DMS153 treated with DMSO at 0.1 percent for 48 hours (cell line): Measurements from ENCODE around the gene ARSD.
"Not testable (repeated sequence)": the region's sequence is repeated elsewhere in the genome, so short reads cannot be mapped to it uniquely, and the experiment has no call there.

Experiments used
- DNase-seq: peaks from one replicate; lab custom pipeline; 2025; ENCODE audit not compliant: unreplicated experiment; lab: John Stamatoyannopoulos, UW

Gene ARSD

DNA sequence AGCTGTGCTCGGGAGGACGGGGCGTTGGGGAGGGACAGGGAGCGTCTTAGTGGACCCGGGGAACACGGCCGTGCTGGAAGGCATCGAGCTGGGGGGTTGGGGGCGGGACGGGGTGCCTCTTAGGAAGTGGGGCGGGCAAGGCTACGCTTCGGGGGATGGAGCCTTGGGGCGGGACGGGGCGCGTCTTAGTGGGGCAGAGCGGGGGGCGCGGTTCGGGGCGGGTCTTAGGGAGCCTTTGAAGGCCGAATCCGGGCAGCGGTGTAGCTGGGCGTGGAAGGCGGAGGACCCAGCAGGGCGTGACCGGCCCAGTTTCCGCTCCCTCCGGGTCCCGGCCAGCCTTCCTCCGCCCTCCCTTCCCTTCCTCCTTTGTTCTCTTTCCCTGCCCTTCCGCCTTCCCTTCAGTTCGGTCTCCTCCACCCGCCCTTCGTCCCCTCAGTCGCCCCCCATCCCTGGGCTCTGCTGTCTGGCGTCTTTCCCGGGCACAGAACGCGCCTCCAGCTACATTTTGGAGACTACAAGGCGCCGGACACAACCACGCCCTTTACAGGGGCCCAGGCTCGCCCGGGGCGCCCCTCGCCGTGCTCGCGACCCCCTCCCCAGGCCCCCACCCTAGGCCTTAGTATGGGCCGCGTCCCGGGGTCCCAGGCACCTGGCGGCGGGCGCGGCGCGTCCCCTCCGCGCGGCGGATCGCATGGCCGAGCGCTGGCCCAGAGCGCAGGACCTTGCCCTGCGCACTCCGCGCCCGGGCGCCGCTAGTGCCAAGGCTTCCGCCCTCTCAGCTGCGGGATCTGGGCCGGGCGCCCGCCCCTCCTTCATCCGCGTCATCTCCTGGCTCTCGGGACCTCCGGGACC is at the start of gene ARSD:
Gene ARSD, minus strand, starts transcription at position 757 of the 852 bp plus-strand sequence. Its CDS starts 64 bp downstream, at position 693.
- DNase-seq: no peak

DNA sequence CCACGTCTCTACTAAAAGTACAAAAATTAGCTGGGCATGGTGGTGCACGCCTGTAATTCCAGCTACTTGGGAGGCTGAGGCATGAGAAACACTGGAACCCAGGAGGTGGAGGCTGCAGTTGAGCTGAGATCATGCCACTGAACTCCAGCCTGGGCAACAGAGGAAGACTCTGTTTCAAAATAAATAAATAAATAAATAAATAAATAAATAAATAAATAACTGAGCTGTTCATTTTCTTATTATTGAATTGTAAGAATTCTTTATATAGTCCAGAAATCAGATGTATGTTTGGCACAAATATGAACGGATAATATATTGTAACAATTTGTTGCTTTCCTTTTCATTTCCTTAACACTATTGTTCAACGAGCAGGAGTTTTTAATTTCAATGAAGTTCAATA is 49.5 kb upstream of the ARSD start:
- not testable (repeated sequence) for DNase-seq

DNA sequence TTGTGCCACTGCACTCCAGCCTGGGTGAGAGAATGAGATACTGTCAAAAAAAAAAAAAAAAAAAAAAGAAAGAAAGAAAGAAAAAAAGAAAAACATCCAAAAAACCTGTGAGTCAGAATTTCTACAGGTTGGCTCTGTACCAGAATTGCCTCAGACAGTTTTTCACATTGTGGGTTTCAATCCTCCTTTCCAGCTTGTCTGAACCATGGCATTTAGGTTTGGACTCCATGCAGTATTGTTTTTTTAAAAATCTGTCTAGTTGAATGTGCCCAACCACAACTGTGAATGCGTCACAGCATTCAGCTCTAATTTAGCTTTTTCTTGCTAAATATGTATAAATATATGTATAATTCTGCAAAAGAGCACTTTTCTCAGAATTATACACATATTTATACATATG is 45.8 kb upstream of the ARSD start:
- no peak for DNase-seq

GRCh38 chrX:2972391-2972790 is 43.3 kb upstream of the ARSD start:
- no peak for DNase-seq

DNA sequence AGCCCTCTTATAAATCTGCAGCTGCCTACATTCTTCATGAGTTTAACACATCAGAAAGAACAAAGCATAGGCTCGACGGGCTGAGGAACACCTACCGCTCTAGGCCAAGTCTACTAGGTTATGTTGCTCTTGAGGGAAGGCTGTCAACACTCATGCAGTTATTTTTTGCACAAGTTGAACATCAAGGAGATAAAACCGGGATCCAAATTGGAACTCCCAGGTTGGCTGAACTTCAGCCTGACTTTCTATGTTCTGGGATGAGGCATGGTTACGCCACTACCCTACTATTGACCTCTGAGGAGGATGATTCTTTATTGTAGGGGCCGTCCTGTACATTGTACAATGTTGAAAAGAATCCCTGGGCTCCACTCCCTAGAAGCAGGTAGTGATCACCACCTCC is 39.9 kb upstream of the ARSD start:
- no peak for DNase-seq

DNA sequence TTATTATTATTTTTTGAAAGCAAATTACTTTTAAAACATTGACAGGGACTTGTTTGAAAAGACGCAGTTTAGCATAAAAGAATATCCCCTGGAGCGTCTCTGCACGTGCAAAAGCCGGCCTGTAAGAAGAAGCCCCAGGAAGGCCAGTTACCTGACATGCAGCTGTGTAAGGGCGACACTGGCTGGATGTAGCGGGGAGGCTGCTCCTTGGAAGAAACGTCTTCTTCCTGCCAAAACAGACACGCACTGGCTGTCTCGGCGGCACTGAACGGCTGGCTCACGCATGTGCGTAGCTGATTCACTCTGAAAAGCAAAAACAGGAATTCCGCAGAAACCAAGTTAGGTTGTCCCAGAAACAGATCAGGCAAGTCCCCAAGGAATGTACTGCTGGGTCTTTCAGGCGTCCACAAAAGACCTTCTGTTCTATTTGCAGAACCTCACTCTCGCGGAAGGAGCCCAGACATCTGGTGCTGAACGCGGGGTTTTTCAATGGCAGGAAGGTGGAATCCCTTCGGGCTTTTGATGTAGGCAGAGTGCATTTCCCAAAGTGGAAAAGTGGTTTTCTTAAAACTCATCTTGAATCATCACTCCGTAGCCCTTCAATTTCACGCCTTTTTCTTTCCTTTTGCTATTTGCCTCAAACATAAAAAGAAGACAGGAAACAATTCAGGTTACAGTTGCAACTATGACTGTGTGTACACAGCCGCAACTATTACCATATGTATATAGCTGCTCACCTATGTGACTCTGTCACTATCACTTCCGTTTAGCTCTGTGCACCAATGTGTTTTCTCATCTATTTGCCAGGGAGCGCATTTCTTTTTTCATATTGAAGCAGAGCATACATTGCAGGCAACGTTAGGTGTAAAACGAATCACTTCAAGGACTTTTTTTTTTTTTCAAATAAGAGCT is 39.1 kb upstream of the ARSD start:
- no peak for DNase-seq

GRCh38 chrX:2967584-2967983 is 38.4 kb upstream of the ARSD start:
- no peak for DNase-seq

DNA sequence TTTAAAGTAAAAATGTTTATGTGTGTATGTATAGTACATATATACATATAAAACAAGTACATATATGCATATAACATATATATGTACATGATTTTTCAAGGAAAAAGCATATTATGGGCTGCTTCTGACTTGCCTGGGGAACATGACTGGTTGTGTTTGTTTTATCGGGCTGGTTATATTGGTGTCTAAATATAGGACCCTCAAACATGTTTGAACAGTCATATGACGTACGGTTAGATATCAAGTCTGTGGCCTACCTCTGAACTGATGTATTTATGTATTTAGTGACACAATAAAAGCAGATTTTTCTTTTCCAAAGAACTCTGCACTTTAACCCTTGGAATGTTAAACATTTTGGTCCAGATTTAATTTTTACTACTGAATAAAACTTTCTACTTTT is 37.9 kb upstream of the ARSD start:
- DNase-seq: no peak

- no peak for DNase-seq
These were observed 36.8 kb upstream of the ARSD start for GRCh38 chrX:2965965-2966364.

- not testable (repeated sequence) for DNase-seq
These were observed 35.1 kb upstream of the ARSD start for GRCh38 chrX:2963992-2964794.

- DNase-seq: not testable (repeated sequence)
These were observed 34.3 kb upstream of the ARSD start for GRCh38 chrX:2963449-2963848.

DNA sequence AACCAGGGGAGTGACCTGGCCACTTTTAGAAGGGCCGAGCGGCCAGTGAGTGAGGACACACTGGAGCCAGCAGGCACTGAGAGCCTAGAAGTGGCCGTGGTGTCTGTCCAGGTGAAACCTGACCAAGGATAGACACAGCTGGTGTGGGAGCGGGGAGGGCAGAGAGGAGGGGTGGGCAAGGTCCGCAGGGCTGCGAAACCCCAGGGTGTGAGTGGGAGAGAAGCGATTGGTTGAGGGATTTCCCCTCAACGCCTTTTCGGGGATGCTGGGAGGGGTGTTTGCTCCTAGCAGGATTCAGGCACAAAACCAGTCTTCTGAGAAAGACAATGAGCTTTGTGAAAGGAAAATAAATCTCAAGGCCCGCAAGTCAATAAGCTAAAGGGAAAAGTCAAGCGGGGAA is 33.2 kb upstream of the ARSD start:
- no peak for DNase-seq

GRCh38 chrX:2960861-2961515 is 31.8 kb upstream of the ARSD start:
- DNase-seq: no peak

- DNase-seq: no peak
These were observed 29.1 kb upstream of the ARSD start for GRCh38 chrX:2958199-2958598.

GRCh38 chrX:2955838-2956237 is 26.7 kb upstream of the ARSD start:
- no peak for DNase-seq

- no peak for DNase-seq
These were observed 26.1 kb upstream of the ARSD start for GRCh38 chrX:2955281-2955680.

GRCh38 chrX:2954541-2954940 is 25.4 kb upstream of the ARSD start:
- DNase-seq: no peak

GRCh38 chrX:2937942-2938341 is 8.8 kb upstream of the ARSD start:
- DNase-seq: not testable (repeated sequence)

DNA sequence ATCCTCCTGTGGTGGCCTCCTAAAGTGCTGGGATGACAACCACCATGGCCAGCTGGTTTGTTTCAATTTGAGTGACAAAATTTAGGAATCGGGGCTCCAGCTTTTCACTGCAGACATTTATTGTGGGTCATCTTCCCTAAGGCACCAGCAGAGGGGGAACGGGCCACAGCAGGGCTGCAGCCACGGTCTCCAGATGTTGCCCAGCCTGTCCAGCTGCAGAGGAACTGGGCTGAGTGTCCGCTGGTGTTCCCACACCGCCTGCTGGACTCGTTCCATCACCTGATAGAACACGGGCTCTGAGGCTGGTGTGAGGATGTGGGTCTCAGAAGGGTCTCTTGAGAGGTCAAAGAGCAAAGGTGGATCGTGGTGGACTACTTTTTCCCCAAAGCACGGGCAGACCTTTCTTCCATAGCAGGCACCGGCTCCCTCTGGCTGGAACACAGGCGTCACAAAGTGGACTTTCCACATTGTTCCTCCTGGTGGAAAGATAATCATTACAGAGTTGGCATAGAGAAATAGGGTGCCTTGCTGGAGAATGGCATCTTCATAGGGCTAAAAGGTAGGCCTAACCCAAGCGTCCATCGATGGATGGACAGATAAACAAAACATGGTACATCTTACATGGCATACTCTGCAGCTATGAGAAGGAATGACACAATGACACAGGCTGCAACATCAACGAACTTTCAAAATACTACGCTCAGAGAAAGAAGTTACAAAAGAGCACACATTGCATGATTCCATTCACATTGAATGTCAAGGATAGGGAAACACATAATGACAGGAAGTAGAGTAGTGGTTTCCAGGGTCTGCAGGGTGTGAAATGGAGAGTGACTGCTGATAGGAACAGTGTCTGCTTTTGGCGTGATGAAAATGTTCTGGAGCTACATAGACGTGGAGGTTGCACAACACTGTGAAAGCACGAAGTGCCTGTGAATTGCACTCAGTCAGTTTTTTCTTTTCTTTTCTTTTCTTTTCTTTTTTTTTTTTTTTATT is 5.9 kb upstream of the ARSD start:
- DNase-seq: no peak
